ACC112 (cell line): ENCODE data around the gene VIPR1.
"Not testable (repeated sequence)": the region's sequence is repeated elsewhere in the genome, so short reads cannot be mapped to it uniquely, and the experiment has no call there.

Source experiments
- H2AFZ ChIP-seq: fragments of 200-600 bp; sonication (generic); one replicate; pipeline ENCODE4 v1.6.0; 2017; ENCODE audit warnings: antibody characterized with exemption, low read length; ENCODE audit not compliant: unreplicated experiment
- H3K27ac ChIP-seq: fragments of 200-600 bp; sonication (generic); 2 replicates; pipeline ENCODE4 v1.5.1; 2014; ENCODE audit warnings: low read depth, mild to moderate bottlenecking, antibody characterized with exemption, low read length, moderate library complexity
- H3K27me3 ChIP-seq: fragments of 200-600 bp; sonication (generic); 2 replicates; pipeline ENCODE4 v1.6.1; 2014; ENCODE audit warnings: mild to moderate bottlenecking, antibody characterized with exemption, low read length, moderate library complexity, mixed read lengths; ENCODE audit not compliant: insufficient read depth
- H3K36me3 ChIP-seq: fragments of 200-600 bp; sonication (generic); 2 replicates; pipeline ENCODE4 v1.6.1; 2016; ENCODE audit warnings: mild to moderate bottlenecking, antibody characterized with exemption, low read length, moderate library complexity, mixed read lengths; ENCODE audit not compliant: insufficient read depth
- H3K4me1 ChIP-seq: fragments of 200-600 bp; sonication (generic); one replicate; pipeline ENCODE4 v1.6.1; 2016; ENCODE audit warnings: low read length, mixed read lengths; ENCODE audit not compliant: insufficient read depth, unreplicated experiment, control insufficient read depth
- H3K4me3 ChIP-seq: fragments of 200-600 bp; sonication (generic); 2 replicates; pipeline ENCODE4 v1.5.1; 2014; ENCODE audit warnings: mild to moderate bottlenecking, low read depth, low read length
- H3K79me2 ChIP-seq: fragments of 200-600 bp; sonication (generic); one replicate; pipeline ENCODE4 v1.6.0; 2016; ENCODE audit warnings: low read length; ENCODE audit not compliant: control insufficient read depth, unreplicated experiment, insufficient read depth

Gene VIPR1

DNA sequence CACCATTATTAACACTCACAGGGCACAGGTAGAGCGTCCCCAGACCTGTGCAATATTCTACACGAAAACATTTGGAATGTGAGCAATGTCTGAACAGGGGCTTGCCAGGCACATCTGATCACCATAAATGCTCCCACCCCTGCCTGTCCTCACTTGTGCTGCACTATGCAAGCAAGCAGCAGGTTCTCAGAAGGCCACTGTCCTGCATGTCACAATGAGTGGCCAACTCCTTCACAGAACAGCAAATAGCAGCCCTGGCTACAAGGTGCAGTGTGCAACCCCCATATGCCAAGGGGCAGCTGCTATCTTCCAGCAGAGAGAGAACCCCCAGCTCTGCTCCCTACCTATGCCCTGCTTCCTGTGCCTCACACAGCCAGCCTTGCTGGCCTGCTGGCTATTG, 46.7 kb downstream of the VIPR1 start:
- H3K4me1 ChIP-seq, result no peaks in the 10 kb centered on the region
- H3K36me3 ChIP-seq, result peaks cover 15% of the 10 kb centered on the region
- H3K4me3 ChIP-seq, result no peak overlapping the region
- H2AFZ ChIP-seq, result no peak overlapping the region
- H3K27ac ChIP-seq, result no peak overlapping the region
- H3K79me2 ChIP-seq, result no peaks in the 10 kb centered on the region
- no peaks in the 10 kb centered on the region for H3K27me3 ChIP-seq

DNA sequence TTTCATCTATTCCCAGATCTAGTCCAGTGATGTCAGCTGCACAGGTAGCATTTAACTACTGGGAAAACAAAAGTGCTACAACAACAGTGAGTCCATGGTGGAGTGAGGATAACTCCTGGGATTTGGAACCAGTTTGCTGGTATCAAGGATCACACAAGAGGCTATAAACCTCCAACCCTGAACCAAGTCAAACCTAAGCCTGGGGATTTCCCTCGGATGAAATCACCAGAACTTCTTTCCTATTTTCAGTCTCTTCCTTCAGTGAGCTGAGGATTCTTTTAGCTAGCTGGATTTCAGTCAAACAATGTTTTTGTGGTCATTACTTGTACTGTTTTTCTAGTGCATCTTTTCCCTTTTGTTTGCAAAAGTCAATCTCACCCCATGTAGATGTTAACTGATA, 47.8 kb downstream of the VIPR1 start:
- Histone ChIP-seq H3K36me3 (peaks cover 15% of the 10 kb centered on the region), H3K4me3 (no peak overlapping the region)

GRCh38 chr3:42552830-42553229, 50.4 kb downstream of the VIPR1 start:
- no peaks in the 10 kb centered on the region for H3K79me2 ChIP-seq
- no peak overlapping the region for H3K4me3 ChIP-seq
- H3K36me3 ChIP-seq, result peaks cover 20% of the 10 kb centered on the region
- H3K27me3 ChIP-seq, result no peaks in the 10 kb centered on the region
- H3K4me1 ChIP-seq, result no peaks in the 10 kb centered on the region
- no peak overlapping the region for H3K27ac ChIP-seq
- H2AFZ ChIP-seq, result no peak overlapping the region

More for the DNA sequence above, 47.8 kb downstream of the VIPR1 start:
- Histone ChIP-seq H3K27me3 (no peaks in the 10 kb centered on the region), H3K79me2 (no peaks in the 10 kb centered on the region), H2AFZ (no peak overlapping the region), H3K4me1 (no peaks in the 10 kb centered on the region), H3K27ac (no peak overlapping the region)

- no peak overlapping the region for H3K27ac ChIP-seq
- H3K4me1 ChIP-seq, result no peaks in the 10 kb centered on the region
- H2AFZ ChIP-seq, result no peak overlapping the region
- no peaks in the 10 kb centered on the region for H3K27me3 ChIP-seq
- H3K4me3 ChIP-seq, result no peak overlapping the region
- no peaks in the 10 kb centered on the region for H3K79me2 ChIP-seq
- H3K36me3 ChIP-seq, result peaks cover 25% of the 10 kb centered on the region
These were observed 53.7 kb downstream of the VIPR1 start for GRCh38 chr3:42556089-42556632.

DNA sequence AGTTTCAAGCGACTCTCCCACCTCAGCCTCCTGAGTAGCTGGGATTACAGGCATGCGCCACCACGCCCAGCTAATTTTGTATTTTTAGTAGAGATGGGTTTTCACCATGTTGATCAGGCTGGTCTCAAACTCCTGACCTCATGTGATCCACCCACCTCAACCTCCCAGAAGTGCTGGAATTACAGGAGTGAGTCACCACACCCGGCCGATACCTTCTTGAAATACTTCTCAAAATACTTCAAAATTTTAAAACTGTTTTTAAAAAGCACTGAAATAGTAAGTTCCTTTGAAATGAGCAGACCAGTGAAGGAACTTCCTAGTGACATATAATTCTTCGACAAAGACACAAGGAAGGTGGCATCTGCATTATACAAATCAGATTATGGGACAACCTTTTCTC, 54.4 kb downstream of the VIPR1 start:
- not testable (repeated sequence) for H3K4me3 ChIP-seq, H2AFZ ChIP-seq, H3K4me1 ChIP-seq, H3K79me2 ChIP-seq, H3K27me3 ChIP-seq, H3K27ac ChIP-seq
- H3K36me3 ChIP-seq, result peaks cover 23% of the 10 kb centered on the region

DNA sequence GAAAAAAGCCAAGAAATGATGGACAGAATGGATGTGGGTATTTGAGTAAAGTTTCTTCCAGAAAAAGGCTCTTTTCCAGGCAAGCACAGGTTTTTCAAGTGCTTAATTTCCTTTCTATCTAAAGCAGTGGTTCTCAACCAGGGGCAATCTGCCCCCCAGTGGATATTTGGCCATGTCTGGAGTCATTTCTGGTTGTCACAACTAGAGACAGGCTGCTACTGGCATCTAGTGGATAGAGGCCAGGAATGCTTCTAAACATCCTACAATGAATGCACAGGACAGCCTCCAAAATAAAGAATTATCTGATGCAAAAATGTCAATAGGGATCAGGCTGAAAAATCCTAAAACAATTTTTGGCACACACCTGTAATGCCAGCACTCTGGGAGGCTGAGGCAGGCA, 55.4 kb downstream of the VIPR1 start:
- no peaks in the 10 kb centered on the region for H3K4me1 ChIP-seq
- no peak overlapping the region for H3K27ac ChIP-seq
- H3K36me3 ChIP-seq, result peaks cover 19% of the 10 kb centered on the region
- H3K4me3 ChIP-seq, result no peak overlapping the region
- H3K79me2 ChIP-seq, result no peaks in the 10 kb centered on the region
- H2AFZ ChIP-seq, result no peak overlapping the region
- no peaks in the 10 kb centered on the region for H3K27me3 ChIP-seq

GRCh38 chr3:42562047-42562907, 59.8 kb downstream of the VIPR1 start:
- Histone ChIP-seq H3K27ac (no peak overlapping the region), H3K36me3 (peaks cover 8% of the 10 kb centered on the region), H3K79me2 (peaks cover 3% of the 10 kb centered on the region), H3K4me3 (no peak overlapping the region), H2AFZ (no peak overlapping the region), H3K27me3 (no peaks in the 10 kb centered on the region), H3K4me1 (no peaks in the 10 kb centered on the region)

GRCh38 chr3:42569593-42570142, 67.2 kb downstream of the VIPR1 start:
- Histone ChIP-seq H3K36me3 (peaks cover 16% of the 10 kb centered on the region), H3K27me3 (no peaks in the 10 kb centered on the region), H3K4me3 (no peak overlapping the region), H2AFZ (no peak overlapping the region), H3K79me2 (peaks cover 28% of the 10 kb centered on the region), H3K27ac (no peak overlapping the region), H3K4me1 (no peaks in the 10 kb centered on the region)

GRCh38 chr3:42572278-42572677, 69.8 kb downstream of the VIPR1 start:
- Histone ChIP-seq H3K27ac (no peak overlapping the region), H3K36me3 (peaks cover 37% of the 10 kb centered on the region), H3K79me2 (peaks cover 46% of the 10 kb centered on the region)

DNA sequence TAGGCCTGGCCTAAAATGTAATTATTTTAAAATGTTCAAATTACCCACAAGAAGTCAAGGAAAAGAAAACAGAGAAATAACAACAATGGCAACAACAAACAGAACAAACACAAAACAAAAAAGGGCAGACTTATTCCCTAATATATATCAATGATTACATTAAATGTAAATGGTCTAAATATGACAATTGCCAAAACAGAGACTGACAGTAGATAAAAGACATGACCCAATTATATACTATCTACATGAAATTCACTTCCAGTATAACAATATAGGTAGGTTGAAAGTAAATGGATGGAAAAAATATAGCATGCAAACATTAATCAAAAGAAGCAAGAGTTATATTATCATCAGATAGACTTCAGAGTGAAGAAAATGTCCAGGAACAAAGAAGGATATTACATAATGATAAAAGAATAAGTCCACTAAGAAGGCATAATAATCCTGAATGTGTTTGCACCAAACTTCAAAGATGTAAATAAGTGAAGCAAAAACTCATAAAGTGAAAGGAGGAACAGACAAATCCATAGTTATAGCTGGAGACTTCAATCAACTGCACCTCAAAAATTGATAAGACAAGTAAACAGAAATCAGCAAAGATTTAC, 72.8 kb downstream of the VIPR1 start:
- H3K27ac ChIP-seq, result no peak overlapping the region
- H2AFZ ChIP-seq, result no peak overlapping the region
- no peak overlapping the region for H3K4me3 ChIP-seq
- peaks cover 40% of the 10 kb centered on the region for H3K36me3 ChIP-seq
- no peaks in the 10 kb centered on the region for H3K27me3 ChIP-seq
- H3K79me2 ChIP-seq, result peaks cover 66% of the 10 kb centered on the region
- peaks cover 7% of the 10 kb centered on the region for H3K4me1 ChIP-seq

More at GRCh38 chr3:42572278-42572677, 69.8 kb downstream of the VIPR1 start:
- no peak overlapping the region for H3K4me3 ChIP-seq
- no peaks in the 10 kb centered on the region for H3K4me1 ChIP-seq
- no peak overlapping the region for H2AFZ ChIP-seq
- H3K27me3 ChIP-seq, result no peaks in the 10 kb centered on the region
